HG03457 (cell line): ENCODE data around the gene ZNF407.

Experiments
- ATAC-seq: cut with Tn5 transposase; IDR thresholded peaks from one replicate; pipeline ENCODE4 v1.9.1; 2021; ENCODE audit warnings: moderate number of reproducible peaks; ENCODE audit not compliant: unreplicated experiment

ZNF407 gene

DNA sequence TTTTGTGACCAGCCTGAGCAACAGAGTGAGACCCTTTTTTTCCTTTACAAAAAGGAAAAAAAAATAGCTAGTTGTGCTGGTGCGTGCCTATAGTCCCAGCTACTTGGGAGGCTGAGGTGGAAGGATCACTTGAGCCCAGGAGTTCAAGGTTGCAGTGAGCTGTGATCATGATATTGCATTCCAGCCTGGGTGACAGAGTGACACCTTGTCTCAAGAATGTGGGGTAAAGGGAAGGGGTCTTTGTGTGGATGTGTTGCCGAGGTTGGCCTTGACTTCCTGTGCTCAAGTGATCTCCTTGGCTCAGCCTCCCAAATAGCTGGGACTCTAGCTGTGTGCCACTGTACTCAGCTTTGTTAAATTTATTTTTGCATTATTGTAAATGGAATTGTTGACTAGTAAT is 120.6 kb downstream of the ZNF407 start:
- no peak for ATAC-seq

DNA sequence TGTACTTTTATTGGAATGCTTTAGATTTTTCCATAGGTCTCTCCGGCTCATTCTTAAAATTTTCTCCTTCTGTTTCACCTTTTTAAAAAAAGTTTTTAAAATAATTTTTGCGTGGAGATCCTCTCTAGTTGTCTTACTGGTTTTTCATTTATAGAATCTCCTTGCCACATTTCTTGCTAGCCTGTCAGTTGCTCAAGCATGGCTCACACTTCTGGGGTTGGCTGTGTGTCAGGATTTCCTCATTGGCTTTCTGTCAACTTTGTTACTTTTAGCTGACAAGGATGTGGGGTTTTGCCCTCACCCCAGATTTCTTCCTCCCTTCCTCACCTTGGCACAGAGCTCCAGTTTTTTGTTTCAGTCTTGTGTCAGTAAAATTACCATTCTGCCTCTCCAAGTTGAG is 124.6 kb downstream of the ZNF407 start:
- ATAC-seq: no peak

GRCh38 chr18:74724186-74724585 is 126.5 kb downstream of the ZNF407 start:
- ATAC-seq: no peak

DNA sequence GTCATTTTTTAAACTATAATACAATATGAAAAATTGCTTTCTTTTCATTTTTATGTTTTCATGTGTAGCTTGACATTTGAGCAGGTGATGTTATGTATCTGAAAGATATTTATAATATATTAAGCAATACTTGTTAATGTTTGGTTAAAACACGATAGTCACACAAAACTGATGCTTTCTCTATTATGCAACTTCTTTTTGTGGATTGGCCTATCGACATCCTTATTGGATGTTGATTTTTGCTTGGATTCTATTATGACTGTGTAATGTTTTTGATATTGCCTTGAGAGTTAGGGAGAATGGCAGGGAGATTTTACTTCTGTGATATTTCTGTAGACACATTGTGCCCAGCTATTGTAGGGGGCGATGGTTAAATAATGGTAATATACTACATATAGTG is 128.0 kb downstream of the ZNF407 start:
- no peak for ATAC-seq

DNA sequence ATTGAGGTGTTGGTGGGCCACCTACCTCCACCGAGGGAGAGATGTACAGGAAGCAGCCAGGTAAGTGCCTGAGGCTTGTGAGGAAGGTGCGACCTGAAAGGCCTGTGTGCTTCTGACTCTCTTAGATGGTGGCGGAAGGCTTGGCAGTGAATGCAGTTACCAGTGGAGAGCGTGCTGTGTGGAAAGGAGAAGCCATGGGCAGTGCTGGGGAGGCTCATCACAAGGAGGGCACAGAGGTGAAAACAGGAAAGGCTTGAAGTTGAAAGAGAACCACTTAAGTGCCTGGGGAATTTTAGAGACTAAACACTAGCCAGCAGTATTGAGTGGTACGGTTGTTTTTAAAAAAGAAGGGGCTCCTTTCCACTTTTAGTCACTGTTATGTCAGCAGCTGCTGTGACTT is 130.9 kb downstream of the ZNF407 start:
- ATAC-seq: no peak

DNA sequence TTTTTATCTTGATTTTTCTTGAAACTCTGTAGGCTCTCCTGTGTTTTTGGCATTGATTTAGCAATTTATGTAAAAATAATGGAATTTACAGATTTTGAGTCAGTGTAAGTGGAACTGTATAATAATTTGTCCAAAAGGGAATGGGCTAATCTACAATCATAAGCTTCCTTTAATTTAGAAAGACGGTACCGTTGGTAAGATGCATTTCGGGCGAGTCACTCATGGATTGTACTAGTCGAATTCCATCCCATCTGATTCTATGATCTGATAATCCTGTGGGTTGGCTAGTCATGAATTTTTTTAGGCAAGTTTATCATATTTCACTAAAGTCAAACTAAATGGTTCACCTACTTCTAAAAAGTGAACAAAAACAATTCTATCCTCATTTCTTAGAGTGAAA is 133.4 kb downstream of the ZNF407 start:
- ATAC-seq: no peak

- no peak for ATAC-seq
Observed at GRCh38 chr18:74732380-74732779, 134.7 kb downstream of the ZNF407 start.

GRCh38 chr18:74733598-74733997 is 135.9 kb downstream of the ZNF407 start:
- no peak for ATAC-seq

DNA sequence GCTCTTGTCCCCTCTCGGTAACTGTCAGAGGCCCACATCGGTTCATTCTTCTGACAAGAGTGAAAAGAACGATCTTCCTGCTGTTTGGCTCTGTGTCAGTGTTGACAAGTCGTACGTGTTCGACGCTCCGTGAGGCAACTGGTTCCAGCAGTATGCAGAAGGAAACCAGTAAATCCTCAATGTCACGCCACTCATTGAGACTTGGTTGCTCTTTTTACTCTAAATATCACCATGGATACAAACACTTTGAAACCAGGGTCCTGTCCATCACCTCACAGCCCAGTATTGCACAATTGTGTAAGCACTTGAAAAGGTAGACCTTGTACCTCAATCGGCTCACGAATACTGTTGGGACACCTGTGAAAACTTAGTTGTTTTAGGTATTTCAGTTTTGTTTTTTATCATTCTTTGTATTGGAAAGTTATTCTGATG is 136.4 kb downstream of the ZNF407 start:
- no peak for ATAC-seq

DNA sequence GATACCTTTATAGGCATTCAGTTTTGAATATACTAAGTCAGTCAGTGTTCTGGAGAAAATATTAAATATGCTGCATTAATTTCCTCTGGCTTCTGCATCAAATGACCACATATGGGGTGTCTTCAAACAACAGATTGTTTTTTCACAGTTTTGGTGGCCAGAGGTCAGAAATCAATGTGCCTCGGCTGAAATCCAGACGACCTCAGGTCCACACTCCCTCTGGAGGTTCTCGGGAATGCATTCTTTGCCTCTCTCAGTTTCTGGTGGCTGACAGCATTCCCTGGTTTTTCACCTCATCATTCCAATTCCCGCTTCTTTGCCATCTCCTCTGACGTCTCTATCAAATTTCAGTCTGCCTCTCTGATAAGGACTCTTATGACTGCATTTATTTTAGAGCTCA is 142.3 kb downstream of the ZNF407 start:
- no peak for ATAC-seq

DNA sequence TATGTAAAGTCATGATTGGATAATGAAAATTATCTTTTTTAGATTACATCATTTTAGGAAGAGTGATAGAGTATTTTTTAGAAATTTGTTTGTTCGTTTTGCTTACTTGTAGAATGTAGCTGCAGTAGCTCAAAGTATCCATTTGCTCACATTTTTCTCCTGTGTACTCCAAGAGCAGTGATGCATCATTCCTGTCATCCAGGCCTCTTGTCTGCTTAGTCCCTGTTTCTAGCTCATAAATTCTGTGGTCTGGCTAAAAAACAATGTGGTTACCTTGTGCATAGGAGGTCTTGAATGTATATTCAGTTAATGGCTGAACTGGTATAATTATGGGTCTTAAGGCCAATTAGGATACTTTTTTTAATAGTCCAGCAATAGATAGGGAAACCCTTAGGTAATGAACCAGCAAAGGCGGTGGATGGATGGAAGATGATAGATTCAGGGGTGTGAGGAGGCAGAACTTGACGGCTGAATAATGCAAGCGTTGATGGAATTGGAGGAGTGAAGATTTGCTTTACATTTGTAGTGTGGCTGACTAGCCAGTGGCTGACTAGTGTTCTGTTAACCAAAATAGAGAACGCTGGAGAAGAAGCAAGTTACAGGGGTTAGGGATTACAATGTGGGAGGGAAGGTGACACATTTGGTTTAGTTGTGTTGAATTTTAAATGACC is 145.0 kb downstream of the ZNF407 start:
- no peak for ATAC-seq

- no peak for ATAC-seq
Observed at GRCh38 chr18:74745633-74746403, 148.1 kb downstream of the ZNF407 start.

GRCh38 chr18:74748809-74749208 is 151.1 kb downstream of the ZNF407 start:
- ATAC-seq: no peak

DNA sequence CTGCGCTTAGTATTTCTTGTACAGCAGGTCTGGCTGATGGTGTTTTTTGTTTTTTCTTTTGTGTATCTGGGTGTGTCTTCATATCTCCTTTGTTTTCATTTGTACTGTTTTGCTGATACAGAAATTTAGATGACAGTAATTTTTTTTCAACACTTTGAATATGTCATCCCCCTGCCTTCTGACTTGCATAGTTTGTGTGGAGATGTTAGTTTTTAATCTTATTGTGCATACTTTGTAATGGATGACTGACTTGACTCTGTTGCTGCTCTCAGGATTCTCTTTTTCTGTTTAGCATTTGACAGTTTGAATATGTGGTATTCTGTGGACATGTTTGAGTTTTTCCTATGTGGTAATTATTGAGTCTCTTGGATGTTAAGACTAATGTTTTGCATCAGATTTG is 161.3 kb downstream of the ZNF407 start:
- no peak for ATAC-seq

GRCh38 chr18:74760026-74760425 is 162.4 kb downstream of the ZNF407 start:
- no peak for ATAC-seq

DNA sequence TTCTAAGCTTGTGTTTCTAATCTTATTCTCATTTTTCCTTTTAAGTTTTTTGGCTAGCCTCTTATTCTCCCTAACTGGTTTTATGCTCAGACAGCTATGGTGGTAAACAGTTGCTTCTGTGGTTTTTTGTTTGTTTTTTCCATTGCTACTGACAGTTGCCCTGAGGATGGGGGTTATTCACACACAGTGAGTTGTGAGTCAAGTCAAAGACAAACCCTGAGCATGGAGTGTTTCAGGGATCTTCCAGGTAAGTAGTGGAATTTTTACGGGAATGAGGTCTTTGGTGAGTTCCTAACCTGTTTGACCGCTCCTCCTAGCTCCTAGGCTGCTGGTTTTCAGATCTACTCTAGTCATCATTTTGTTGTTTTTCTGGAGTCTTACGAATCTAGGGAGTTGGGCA is 162.8 kb downstream of the ZNF407 start:
- ATAC-seq: no peak

DNA sequence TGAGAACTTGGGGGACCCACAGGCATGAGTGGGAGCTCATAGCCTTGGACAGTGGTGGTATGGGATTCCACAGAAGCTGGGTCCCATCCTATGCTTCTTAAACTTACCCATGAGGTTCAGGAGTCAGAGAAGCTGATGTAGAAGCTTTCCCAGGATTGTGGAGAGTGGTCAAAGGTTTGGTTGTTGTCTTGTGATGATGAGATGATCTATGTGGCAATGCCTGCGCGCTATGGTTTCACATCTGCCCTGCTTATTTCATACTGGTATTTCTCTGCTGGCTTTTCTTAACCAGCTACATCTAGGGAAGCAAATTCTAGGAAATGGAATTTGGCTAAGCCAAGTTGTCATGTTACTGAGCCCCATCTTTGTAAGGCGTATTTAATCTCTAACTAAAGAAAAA is 168.6 kb downstream of the ZNF407 start:
- ATAC-seq: no peak

DNA sequence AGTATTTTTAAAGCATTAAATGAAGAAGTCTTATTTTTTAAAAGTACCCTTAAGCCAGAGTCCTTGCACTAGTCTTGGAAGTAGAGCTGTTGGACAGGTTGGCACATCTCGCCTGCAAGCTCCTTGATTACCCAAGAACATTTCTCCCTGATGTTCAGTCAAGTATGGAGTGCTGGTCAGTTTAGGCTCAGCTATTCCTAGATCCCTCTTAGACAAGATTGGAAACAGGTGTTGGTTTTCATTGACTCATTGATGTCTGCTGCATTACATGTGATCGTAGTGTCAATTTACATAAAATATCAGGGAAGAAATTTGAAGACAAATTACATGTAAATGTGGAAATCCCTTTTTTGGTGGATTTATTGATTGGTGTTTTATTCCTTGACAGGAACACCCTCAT is 170.4 kb downstream of the ZNF407 start:
- ATAC-seq: no peak

GRCh38 chr18:74773171-74773624 is 175.5 kb downstream of the ZNF407 start:
- ATAC-seq: peak; percentile 66

- no peak for ATAC-seq
Observed at GRCh38 chr18:74774486-74774885, 176.8 kb downstream of the ZNF407 start.

GRCh38 chr18:74775239-74775638 is 177.6 kb downstream of the ZNF407 start:
- ATAC-seq: no peak

DNA sequence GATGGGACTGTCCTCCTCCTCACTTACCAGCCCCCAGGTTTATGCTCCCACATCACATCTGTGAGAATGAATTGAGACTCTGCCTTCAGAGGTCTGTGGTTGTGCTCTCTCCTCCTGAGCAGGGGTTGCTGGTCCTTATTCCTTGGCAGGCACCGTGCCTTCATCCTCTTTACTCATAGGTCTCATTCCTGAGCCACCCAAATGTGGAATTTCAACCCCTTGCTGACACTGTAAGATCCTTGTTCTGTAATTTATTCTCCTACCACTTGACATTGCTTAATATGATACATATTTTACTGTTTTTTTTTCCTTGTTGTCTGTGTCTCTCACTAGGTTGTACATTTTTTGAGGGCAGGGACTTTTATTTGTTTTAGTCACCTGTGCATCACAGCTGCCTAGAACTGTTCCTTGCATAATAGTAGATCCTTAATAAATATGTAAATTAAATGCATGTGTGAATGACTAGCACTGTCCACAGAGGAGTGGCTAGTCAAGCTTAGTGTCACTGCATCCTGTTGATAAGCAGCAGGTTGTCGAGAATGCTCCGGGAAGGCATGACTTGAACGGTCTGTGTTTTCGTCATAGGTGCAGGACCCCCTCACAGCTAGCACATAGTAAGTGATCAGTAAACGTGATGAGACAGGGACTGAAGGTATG is 180.6 kb downstream of the ZNF407 start:
- ATAC-seq: no peak
